H9 (cell line): Measurements from ENCODE around the gene PADI4. TPM values are rescaled to one million over a fixed set of nuclear protein-coding genes. Genes with fewer than 3 reads are reported as not detected.

Experiments used
- DNase-seq: peaks from one replicate; pipeline ENCODE4 v3.0.0-alpha.2; 2017
- H2AFZ ChIP-seq: one replicate; pipeline ENCODE4 v1.6.1; 2013; ENCODE audit warnings: mild to moderate bottlenecking, low read length, control low read depth, moderate library complexity
- H2AK5ac ChIP-seq: 2 replicates; pipeline ENCODE4 v1.6.1; 2013; ENCODE audit warnings: low read length, control low read depth, mixed read lengths; ENCODE audit not compliant: insufficient read length
- H2BK120ac ChIP-seq: one replicate; pipeline ENCODE4 v1.6.1; 2013; ENCODE audit warnings: low read depth, mild to moderate bottlenecking, low read length, control low read depth, inconsistent platforms; ENCODE audit not compliant: poor library complexity, severe bottlenecking
- H2BK12ac ChIP-seq: 2 replicates; pipeline ENCODE4 v1.6.1; 2013; ENCODE audit warnings: low read length, control low read depth, mixed read lengths, low read depth; ENCODE audit not compliant: insufficient read length
- H2BK15ac ChIP-seq: 2 replicates; pipeline ENCODE4 v1.6.1; 2013; ENCODE audit warnings: low read depth, low read length, control low read depth
- H2BK20ac ChIP-seq: one replicate; pipeline ENCODE4 v1.6.1; 2013; ENCODE audit warnings: low read depth, mild to moderate bottlenecking, low read length, control low read depth, inconsistent platforms; ENCODE audit not compliant: poor library complexity, severe bottlenecking
- H2BK5ac ChIP-seq: 2 replicates; pipeline ENCODE4 v1.6.1; 2013; ENCODE audit warnings: low read length, control low read depth, mixed read lengths; ENCODE audit not compliant: insufficient read length
- H3K14ac ChIP-seq: 2 replicates; pipeline ENCODE4 v1.6.1; 2013; ENCODE audit warnings: low read length, control low read depth; ENCODE audit not compliant: insufficient read depth
- H3K18ac ChIP-seq: 2 replicates; pipeline ENCODE4 v1.6.1; 2013; ENCODE audit warnings: low read depth, mild to moderate bottlenecking, mixed read lengths, low read length, control low read depth; ENCODE audit not compliant: insufficient read length
- H3K23ac ChIP-seq: 2 replicates; pipeline ENCODE4 v1.6.1; 2013; ENCODE audit warnings: low read length, control low read depth, mixed read lengths, low read depth; ENCODE audit not compliant: insufficient read length
- H3K23me2 ChIP-seq: 2 replicates; pipeline ENCODE4 v1.6.1; 2013; ENCODE audit warnings: low read depth, mild to moderate bottlenecking, mixed read lengths, low read length, control low read depth; ENCODE audit not compliant: insufficient read length, poor library complexity, severe bottlenecking
- H3K27ac ChIP-seq: 2 replicates; pipeline ENCODE4 v1.5.1; 2013; ENCODE audit warnings: low read length, control low read depth, mixed read lengths, low read depth; ENCODE audit not compliant: insufficient read length
- H3K27me3 ChIP-seq: 2 replicates; pipeline ENCODE4 v1.6.1; 2013; ENCODE audit warnings: low read length, control low read depth, inconsistent platforms; ENCODE audit not compliant: insufficient read depth
- H3K4ac ChIP-seq: 2 replicates; pipeline ENCODE4 v1.6.1; 2013; ENCODE audit warnings: low read depth, mild to moderate bottlenecking, control low read depth, inconsistent platforms, low read length, moderate library complexity
- H3K4me1 ChIP-seq: 2 replicates; pipeline ENCODE4 v1.6.1; 2013; ENCODE audit warnings: low read length, control low read depth, inconsistent platforms; ENCODE audit not compliant: insufficient read depth
- H3K4me2 ChIP-seq: 2 replicates; pipeline ENCODE4 v1.6.1; 2013; ENCODE audit warnings: low read length, control low read depth, mixed read lengths; ENCODE audit not compliant: insufficient read length, insufficient read depth
- H3K56ac ChIP-seq: 2 replicates; pipeline ENCODE4 v1.6.1; 2013; ENCODE audit warnings: low read depth, mild to moderate bottlenecking, mixed read lengths, low read length, control low read depth; ENCODE audit not compliant: insufficient read length
- H3K79me1 ChIP-seq: 2 replicates; pipeline ENCODE4 v1.6.1; 2013; ENCODE audit warnings: low read depth, mild to moderate bottlenecking, moderate library complexity, low read length, control low read depth, inconsistent platforms; ENCODE audit not compliant: insufficient read depth, poor library complexity, severe bottlenecking
- H3K79me2 ChIP-seq: 2 replicates; pipeline ENCODE4 v1.6.1; 2013; ENCODE audit warnings: low read length, control low read depth, inconsistent platforms; ENCODE audit not compliant: insufficient read depth
- H3K9ac ChIP-seq: 2 replicates; pipeline ENCODE4 v1.6.1; 2013; ENCODE audit warnings: low read length, control low read depth, mixed read lengths; ENCODE audit not compliant: insufficient read length; ENCODE audit errors: extremely low read depth
- H3K9me3 ChIP-seq: one replicate; pipeline ENCODE4 v1.6.1; 2013; ENCODE audit warnings: low read depth, low read length, inconsistent platforms; ENCODE audit not compliant: control insufficient read depth
- H3T11ph ChIP-seq: one replicate; pipeline ENCODE4 v1.6.1; 2013; ENCODE audit warnings: mild to moderate bottlenecking, low read length, control low read depth, inconsistent platforms
- H4K20me1 ChIP-seq: one replicate; pipeline ENCODE4 v1.6.1; 2013; ENCODE audit not compliant: control insufficient read depth, insufficient read length, insufficient read depth
- H4K5ac ChIP-seq: 2 replicates; pipeline ENCODE4 v1.6.1; 2013; ENCODE audit warnings: low read depth, mild to moderate bottlenecking, mixed read lengths, low read length, control low read depth; ENCODE audit not compliant: insufficient read length
- H4K8ac ChIP-seq: replicated peaks from 2 replicates; pipeline ENCODE4 v1.6.1; 2013; ENCODE audit warnings: low read length, control low read depth, mixed read lengths, low read depth; ENCODE audit not compliant: insufficient read length
- H4K91ac ChIP-seq: 2 replicates; pipeline ENCODE4 v1.6.1; 2013; ENCODE audit warnings: low read depth, mild to moderate bottlenecking, moderate library complexity, mixed read lengths, low read length, control low read depth; ENCODE audit not compliant: insufficient read length
- H3K27ac Mint-ChIP-seq, 3 experiments: 2 replicates in 2 of 3; 3 replicates in 1 of 3; pipeline ENCODE4 v1.8.0; 2020 to 2021; ENCODE audit warnings: mixed read lengths in 3 of 3, mild to moderate bottlenecking in 1 of 3, moderate library complexity in 1 of 3
- H3K27me3 Mint-ChIP-seq: 2 replicates; pipeline ENCODE4 v1.8.0; 2021; ENCODE audit warnings: low read depth, mild to moderate bottlenecking, moderate library complexity, mixed read lengths
- H3K36me3 Mint-ChIP-seq, 3 experiments: 2 replicates in 2 of 3; 3 replicates in 1 of 3; pipeline ENCODE4 v1.8.0; 2020 to 2021; ENCODE audit warnings: low read depth in 3 of 3, mixed read lengths in 3 of 3; ENCODE audit not compliant: insufficient read depth in 1 of 3
- H3K4me1 Mint-ChIP-seq, 2 experiments: 2 replicates each; pipeline ENCODE4 v1.8.0; 2020; ENCODE audit warnings: mixed read lengths in 2 of 2
- H3K4me3 Mint-ChIP-seq, 2 experiments: 2 replicates in 1 of 2; 3 replicates in 1 of 2; pipeline ENCODE4 v1.8.0; 2020 to 2021; ENCODE audit warnings: mild to moderate bottlenecking in 2 of 2, mixed read lengths in 2 of 2, moderate library complexity in 1 of 2
- H3K9me3 Mint-ChIP-seq, 2 experiments: 2 replicates in 1 of 2; 3 replicates in 1 of 2; pipeline ENCODE4 v1.8.0; 2020; ENCODE audit warnings: mild to moderate bottlenecking in 2 of 2, mixed read lengths in 2 of 2, moderate library complexity in 1 of 2
- whole genome bisulfite sequencing: extraction: QIAGEN DNeasy Blood & Tissue Kit; methylation state at CpG from one replicate; pipeline ENCODE4 v1.1.7; 2013; ENCODE audit warnings: missing lambda C conversion rate, low lambda C conversion rate, mixed read lengths; ENCODE audit not compliant: insufficient read length; ENCODE audit errors: extremely low coverage; 5-methylcytosine and 5-hydroxymethylcytosine counted together
- total RNA-seq: library from RNA; stranded (reverse); gene quantifications from 2 replicates; pipeline ENCODE4 v1.2.1, GENCODE V29; 2021
- TF ChIP-seq, protein P1 (sequence below): fragments of 200-600 bp; sonication (generic); conservative IDR thresholded peaks from 3 replicates; pipeline ENCODE4 v1.8.0; 2021; ENCODE audit warnings: antibody characterized with exemption, mild to moderate bottlenecking

Gene PADI4
- total RNA-seq, 1 experiment from 2014 or later = 0.13 TPM

DNA sequence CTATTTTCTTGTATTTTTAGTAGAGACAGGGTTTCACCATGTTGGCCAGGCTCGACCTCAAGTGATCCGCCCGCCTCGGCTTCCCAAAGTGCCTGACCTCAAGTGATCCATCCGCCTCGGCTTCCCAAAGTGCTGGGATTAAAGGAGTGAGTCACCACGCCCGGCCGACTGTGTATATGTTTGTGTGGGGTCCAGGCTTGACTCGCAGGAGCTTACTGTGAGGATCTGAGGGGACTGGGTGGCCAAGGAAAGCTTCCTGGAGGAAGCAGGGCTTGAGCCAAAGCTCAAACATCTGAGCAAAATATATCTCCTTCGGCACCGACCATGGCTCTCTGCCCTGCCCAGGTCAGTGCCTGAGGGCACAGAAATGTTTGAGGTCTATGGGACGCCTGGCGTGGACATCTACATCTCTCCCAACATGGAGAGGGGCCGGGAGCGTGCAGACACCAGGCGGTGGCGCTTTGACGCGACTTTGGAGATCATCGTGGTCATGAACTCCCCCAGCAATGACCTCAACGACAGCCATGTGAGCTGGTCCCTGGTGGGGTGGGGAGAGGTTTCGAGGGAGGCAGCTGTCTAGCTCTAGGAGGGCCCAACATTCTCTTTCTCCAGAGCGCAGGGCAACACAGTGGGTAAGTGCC, 48.6 kb upstream of the PADI4 start:
- Histone ChIP-seq H3K79me1 (no peaks in the 10 kb centered on the region), H3K23me2 (no peaks in the 10 kb centered on the region), H3K27me3 (no peaks in the 10 kb centered on the region), H4K5ac (no peak overlapping the region), H2BK5ac (no peak overlapping the region), H2BK15ac (no peak overlapping the region), H3K4ac (no peak overlapping the region), H3K9ac (no peak overlapping the region), H4K20me1 (no peaks in the 10 kb centered on the region), H3K14ac (no peak overlapping the region), H3K79me2 (no peaks in the 10 kb centered on the region), H3K9me3 (no peaks in the 10 kb centered on the region), H3K4me2 (no peak overlapping the region), H3K56ac (no peak overlapping the region), H3T11ph (no peak overlapping the region), H2BK12ac (no peak overlapping the region), H2BK20ac (no peak overlapping the region), H2AK5ac (no peak overlapping the region), H2AFZ (no peak overlapping the region), H4K8ac (no peak overlapping the region), H3K27ac (no peak overlapping the region), H3K18ac (no peak overlapping the region), H3K4me1 (no peaks in the 10 kb centered on the region), H2BK120ac (no peak overlapping the region), H4K91ac (no peak overlapping the region), H3K23ac (no peak overlapping the region)
- TF ChIP-seq, protein P1, sequence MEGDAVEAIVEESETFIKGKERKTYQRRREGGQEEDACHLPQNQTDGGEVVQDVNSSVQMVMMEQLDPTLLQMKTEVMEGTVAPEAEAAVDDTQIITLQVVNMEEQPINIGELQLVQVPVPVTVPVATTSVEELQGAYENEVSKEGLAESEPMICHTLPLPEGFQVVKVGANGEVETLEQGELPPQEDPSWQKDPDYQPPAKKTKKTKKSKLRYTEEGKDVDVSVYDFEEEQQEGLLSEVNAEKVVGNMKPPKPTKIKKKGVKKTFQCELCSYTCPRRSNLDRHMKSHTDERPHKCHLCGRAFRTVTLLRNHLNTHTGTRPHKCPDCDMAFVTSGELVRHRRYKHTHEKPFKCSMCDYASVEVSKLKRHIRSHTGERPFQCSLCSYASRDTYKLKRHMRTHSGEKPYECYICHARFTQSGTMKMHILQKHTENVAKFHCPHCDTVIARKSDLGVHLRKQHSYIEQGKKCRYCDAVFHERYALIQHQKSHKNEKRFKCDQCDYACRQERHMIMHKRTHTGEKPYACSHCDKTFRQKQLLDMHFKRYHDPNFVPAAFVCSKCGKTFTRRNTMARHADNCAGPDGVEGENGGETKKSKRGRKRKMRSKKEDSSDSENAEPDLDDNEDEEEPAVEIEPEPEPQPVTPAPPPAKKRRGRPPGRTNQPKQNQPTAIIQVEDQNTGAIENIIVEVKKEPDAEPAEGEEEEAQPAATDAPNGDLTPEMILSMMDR = no peak
- no CpG with 5 or more reads among the region's 24 CpGs for WGBS
- no peaks in the 10 kb centered on the region for H3K27me3 Mint-ChIP-seq
- no peak overlapping the region for H3K4me3 Mint-ChIP-seq
- H3K4me1 Mint-ChIP-seq = peaks cover 0 to 2% of the 10 kb centered on the region in 2 experiments; a peak in 1 of 4 replicates
- no peak for DNase-seq
- peaks cover 4 to 5% of the 10 kb centered on the region in 2 experiments; a peak in 4 of 5 replicates for H3K9me3 Mint-ChIP-seq
- peaks cover 0 to 5% (median 0%) of the 10 kb centered on the region in 3 experiments; a peak in 2 of 7 replicates for H3K36me3 Mint-ChIP-seq
- H3K27ac Mint-ChIP-seq = no peak overlapping the region
